NCI-H446 treated with DMSO at 0.1 percent for 48 hours (cell line): Measurements from ENCODE around the gene AK9.

Experiments
- DNase-seq: peaks from one replicate; lab custom pipeline; 2025; lab: John Stamatoyannopoulos, UW

The AK9 gene

GRCh38 chr6:109456710-109457561 lies 234.1 kb downstream of the AK9 start:
- no peak for DNase-seq

- DNase-seq, result no peak
Observed at GRCh38 chr6:109456111-109456583, 234.9 kb downstream of the AK9 start.

GRCh38 chr6:109455437-109456110 lies 235.4 kb downstream of the AK9 start, which contains the start of gene MICAL1:
Gene MICAL1, minus strand, starts transcription at chr6:109455772. Its CDS starts 1,576 bp downstream, at chr6:109454196.
- DNase-seq, result no peak

- DNase-seq, result no peak
Observed at GRCh38 chr6:109454496-109455436, 236.2 kb downstream of the AK9 start.

GRCh38 chr6:109453594-109454495 lies 237.2 kb downstream of the AK9 start:
- DNase-seq, result peak; percentile 83

- DNase-seq, result no peak
Observed at GRCh38 chr6:109453156-109453555, 237.8 kb downstream of the AK9 start.

GRCh38 chr6:109452181-109452580 lies 238.8 kb downstream of the AK9 start:
- DNase-seq, result no peak

GRCh38 chr6:109451376-109451775 lies 239.6 kb downstream of the AK9 start:
- DNase-seq, result no peak

- no peak for DNase-seq
Observed at GRCh38 chr6:109450801-109451200, 240.2 kb downstream of the AK9 start.

GRCh38 chr6:109449795-109450673 lies 241.0 kb downstream of the AK9 start:
- no peak for DNase-seq

GRCh38 chr6:109449064-109449794 lies 241.8 kb downstream of the AK9 start:
- DNase-seq, result no peak

GRCh38 chr6:109448615-109449014 lies 242.4 kb downstream of the AK9 start:
- no peak for DNase-seq

GRCh38 chr6:109447878-109448555 lies 243.0 kb downstream of the AK9 start:
- DNase-seq, result no peak

GRCh38 chr6:109447087-109447486 lies 243.9 kb downstream of the AK9 start:
- no peak for DNase-seq

GRCh38 chr6:109446541-109446940 lies 244.5 kb downstream of the AK9 start:
- DNase-seq, result no peak

GRCh38 chr6:109446072-109446471 lies 244.9 kb downstream of the AK9 start:
- no peak for DNase-seq

GRCh38 chr6:109445382-109445781 lies 245.6 kb downstream of the AK9 start:
- DNase-seq, result no peak

GRCh38 chr6:109443425-109443950 lies 247.5 kb downstream of the AK9 start:
- DNase-seq, result no peak
